Activated CD4-positive, alpha-beta T cell treated with anti-CD3 and anti-CD28 coated beads, Interleukin-2, amount 10 ng/mL, durations not matched to agents 7 days and 5 days (primary cell): ENCODE data around the gene AKIRIN2. TPM values are rescaled to one million over a fixed set of nuclear protein-coding genes. Genes with fewer than 3 reads are reported as not detected.

ENCODE experiments used
- CTCF ChIA-PET: fragments of 350-600 bp; sonication (Branson Sonifier 250); formaldehyde crosslinking; loops from one replicate; lab custom pipeline; 2021; ENCODE audit warnings: antibody characterized with exemption; lab: Charles Lee
- POLR2A ChIA-PET: fragments of 350-600 bp; sonication (Branson Sonifier 250); formaldehyde crosslinking; loops from one replicate; lab custom pipeline; 2021; ENCODE audit warnings: antibody characterized with exemption; lab: Charles Lee
- DNase-seq: peaks from one replicate; pipeline ENCODE4 v3.0.0-alpha.2; 2020
- H3K27ac Mint-ChIP-seq: one replicate; pipeline ENCODE4 v1.8.0; 2021; ENCODE audit warnings: mild to moderate bottlenecking, moderate library complexity, mixed read lengths
- H3K27me3 Mint-ChIP-seq: one replicate; pipeline ENCODE4 v1.8.0; 2021; ENCODE audit warnings: mixed read lengths
- H3K36me3 Mint-ChIP-seq: one replicate; pipeline ENCODE4 v1.8.0; 2021; ENCODE audit warnings: low read depth, mixed read lengths
- H3K4me1 Mint-ChIP-seq: one replicate; pipeline ENCODE4 v1.8.0; 2021; ENCODE audit warnings: mixed read lengths
- H3K4me3 Mint-ChIP-seq: one replicate; pipeline ENCODE4 v1.8.0; 2021; ENCODE audit warnings: mild to moderate bottlenecking, moderate library complexity, mixed read lengths
- H3K9me3 Mint-ChIP-seq: one replicate; pipeline ENCODE4 v1.8.0; 2021; ENCODE audit warnings: mixed read lengths
- total RNA-seq, 2 experiments: library from RNA; stranded (reverse); gene quantifications; one replicate each; pipeline ENCODE4 v1.2.3, GENCODE V29; 2021

Gene AKIRIN2
- total RNA-seq, 2 experiments from 2014 or later = 42.1 to 42.5 TPM

DNA sequence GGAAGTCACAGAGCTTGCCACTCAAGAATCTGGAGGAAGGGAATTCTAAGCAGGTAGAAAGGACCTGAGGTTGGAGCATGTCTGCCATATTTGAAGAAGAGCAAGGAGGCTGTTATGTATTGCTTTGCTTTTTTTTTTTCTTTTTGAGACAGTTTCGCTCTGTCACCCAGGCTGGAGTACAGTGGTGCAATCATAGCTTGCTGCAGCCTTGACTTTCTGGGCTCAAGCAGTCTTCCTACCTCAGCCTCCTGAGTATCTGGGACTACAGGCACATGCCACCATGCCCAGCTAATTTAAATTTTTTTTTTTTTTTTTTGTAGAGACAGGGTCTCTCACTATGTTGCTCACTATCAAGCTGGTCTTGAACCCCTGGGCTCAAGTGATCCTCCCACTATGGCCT lies 71.3 kb downstream of the AKIRIN2 start:
- H3K27ac Mint-ChIP-seq = no peak overlapping the region
- H3K9me3 Mint-ChIP-seq = no peaks in the 10 kb centered on the region
- H3K27me3 Mint-ChIP-seq = no peaks in the 10 kb centered on the region
- H3K4me3 Mint-ChIP-seq = no peak overlapping the region
- H3K36me3 Mint-ChIP-seq = peaks cover 21% of the 10 kb centered on the region
- no peaks in the 10 kb centered on the region for H3K4me1 Mint-ChIP-seq
- CTCF ChIA-PET = interaction anchor here (1.3 kb wide), 1 partner anchor 9 kb away, joined by 3 read pairs; no protein-coding TSS in a partner anchor
- POLR2A ChIA-PET = no interaction called here
- DNase-seq = no peak

DNA sequence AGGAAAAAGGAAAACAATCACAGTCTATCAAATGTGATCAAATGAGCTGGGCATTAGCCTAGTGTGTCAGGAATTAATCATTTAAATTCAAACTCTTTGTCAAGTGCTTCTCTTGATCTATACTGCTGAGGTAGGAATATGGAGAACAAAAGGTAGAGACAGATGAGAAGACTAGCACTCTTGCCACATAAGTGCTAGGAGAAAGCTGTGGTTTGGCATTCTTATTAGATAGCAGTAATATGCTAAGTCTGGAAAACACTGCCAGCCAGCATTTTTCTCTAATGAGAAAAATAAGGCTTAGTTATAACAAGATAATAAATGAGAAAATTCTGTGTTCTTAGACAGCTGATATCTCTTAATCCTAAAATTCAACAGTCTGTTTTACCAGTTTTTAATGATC lies 73.2 kb downstream of the AKIRIN2 start:
- ChIA-PET POLR2A (no interaction called here), CTCF (no interaction called here)
- no peaks in the 10 kb centered on the region for H3K4me1 Mint-ChIP-seq
- no peak overlapping the region for H3K27ac Mint-ChIP-seq
- no peak overlapping the region for H3K4me3 Mint-ChIP-seq
- no peaks in the 10 kb centered on the region for H3K27me3 Mint-ChIP-seq
- H3K36me3 Mint-ChIP-seq = peaks cover 28% of the 10 kb centered on the region
- H3K9me3 Mint-ChIP-seq = no peaks in the 10 kb centered on the region
- no peak for DNase-seq

DNA sequence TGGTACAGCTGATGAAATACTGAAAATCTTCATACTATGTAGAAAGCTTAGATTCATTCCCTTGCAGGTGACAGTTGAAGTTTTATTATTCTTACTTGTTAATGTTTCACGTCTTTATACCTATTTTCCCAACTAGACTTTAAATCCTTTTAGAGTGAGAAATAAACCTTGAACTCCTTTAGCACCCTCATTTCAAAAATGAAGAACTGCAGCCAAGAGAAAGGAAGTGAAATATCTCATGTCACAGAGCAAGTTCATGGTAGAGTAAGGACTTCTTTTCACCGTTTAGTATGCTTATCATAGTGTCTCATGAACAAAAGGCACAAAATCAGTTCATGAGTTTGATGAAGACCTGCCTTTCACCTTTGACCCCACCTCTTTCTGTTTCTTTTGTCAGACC lies 73.6 kb downstream of the AKIRIN2 start:
- POLR2A ChIA-PET = no interaction called here
- DNase-seq = no peak
- Mint-ChIP-seq H3K9me3 (no peaks in the 10 kb centered on the region), H3K27me3 (no peaks in the 10 kb centered on the region), H3K4me3 (no peak overlapping the region), H3K27ac (no peak overlapping the region), H3K4me1 (no peaks in the 10 kb centered on the region), H3K36me3 (peaks cover 30% of the 10 kb centered on the region)
- CTCF ChIA-PET = no interaction called here

Other genes starting within 250 kb of the AKIRIN2 start
- gene SLC35A1, start 229.3 kb downstream of the AKIRIN2 start, total RNA-seq = 10 to 100 TPM; 13.9 to 14.7 TPM
- gene RARS2, start 112.2 kb downstream of the AKIRIN2 start, total RNA-seq = 10 to 100 TPM; 24.1 to 28.0 TPM
- gene ORC3, start 112.1 kb downstream of the AKIRIN2 start, total RNA-seq = 10 to 100 TPM; 27.1 to 32.5 TPM